Endothelial cell of umbilical vein (primary cell): ENCODE results near the gene SULF2. TPM values are rescaled to one million over a fixed set of nuclear protein-coding genes. Genes with fewer than 3 reads are reported as not detected.

ENCODE experiments used
- BruUV-seq: library from RNA; stranded (reverse); fragments of 400-500 nt; replicated peaks from 2 replicates; lab custom pipeline; 2021; lab: Mats Ljungman, UMichigan
- CTCF ChIA-PET: fragments of 300-600, 350-600 bp; sonication (Branson Sonifier 250); formaldehyde crosslinking; loops from one replicate; lab custom pipeline; 2021; ENCODE audit warnings: antibody characterized with exemption, inconsistent platforms; lab: Charles Lee
- POLR2A ChIA-PET: fragments of 300-600, 350-600 bp; sonication (Branson Sonifier 250); formaldehyde crosslinking; loops from one replicate; lab custom pipeline; 2021; ENCODE audit warnings: antibody characterized with exemption, inconsistent platforms; lab: Charles Lee
- DNase-seq: peaks from one replicate; pipeline ENCODE4 v3.0.0-alpha.2; 2011; ENCODE audit warnings: low read depth, low spot score
- FAIRE-seq: peaks from 2 replicates; lab custom pipeline; 2011; peaks lifted over from hg19 to GRCh38; lab: Jason Lieb, UNC
- H2AFZ ChIP-seq: 2 replicates; pipeline ENCODE4 v1.6.0; 2012; ENCODE audit warnings: low read depth, low read length, control low read depth, inconsistent platforms
- H3K27ac ChIP-seq: 2 replicates; pipeline ENCODE4 v1.5.1; 2011; ENCODE audit warnings: low read depth, mild to moderate bottlenecking, control low read depth, low read length, moderate library complexity; ENCODE audit not compliant: insufficient read depth
- H3K27me3 ChIP-seq, 2 experiments: 2 replicates each; pipeline versions ENCODE4 v1.6.0 to v1.6.1; 2011; ENCODE audit warnings: low read length in 2 of 2, mixed read lengths in 1 of 2; ENCODE audit not compliant: control insufficient read depth in 2 of 2, insufficient read depth in 2 of 2
- H3K36me3 ChIP-seq, 2 experiments: 2 replicates in 1 of 2; 3 replicates in 1 of 2; pipeline ENCODE4 v1.5.1; 2011; ENCODE audit warnings: low read length in 2 of 2, mild to moderate bottlenecking in 1 of 2, moderate library complexity in 1 of 2; ENCODE audit not compliant: control insufficient read depth in 2 of 2, insufficient read depth in 2 of 2; ENCODE audit errors: extremely low read depth in 1 of 2
- H3K4me1 ChIP-seq: 3 replicates; pipeline ENCODE4 v1.5.1; 2011; ENCODE audit warnings: mild to moderate bottlenecking, low read length; ENCODE audit not compliant: control insufficient read depth, insufficient read depth; ENCODE audit errors: extremely low read depth
- H3K4me2 ChIP-seq: 2 replicates; pipeline ENCODE4 v1.6.1; 2011; ENCODE audit warnings: low read length, control low read depth, mixed read lengths; ENCODE audit not compliant: insufficient read depth
- H3K4me3 ChIP-seq, 3 experiments: fragments of 200-600 bp in 1 of 3; sonication (generic), shearing (Covaris generic) in 1 of 3; replicated peaks in 1 of 3; 2 replicates each; pipeline ENCODE4 v1.5.1; 2011 to 2016; ENCODE audit warnings: control low read depth in 3 of 3, low read length in 3 of 3, mild to moderate bottlenecking in 2 of 3, inconsistent platforms in 1 of 3, low read depth in 1 of 3, moderate library complexity in 1 of 3; ENCODE audit not compliant: insufficient read depth in 1 of 3
- H3K79me2 ChIP-seq: 2 replicates; pipeline ENCODE4 v1.6.0; 2012; ENCODE audit warnings: low read length, inconsistent platforms; ENCODE audit not compliant: control insufficient read depth, insufficient read depth
- H3K9ac ChIP-seq: replicated peaks from 2 replicates; pipeline ENCODE3; 2011; ENCODE audit warnings: low read length, control low read depth; ENCODE audit not compliant: insufficient read depth; ENCODE audit errors: extremely low read depth
- H3K9me1 ChIP-seq: replicated peaks from 3 replicates; pipeline ENCODE4 v1.6.0; 2011; ENCODE audit warnings: mild to moderate bottlenecking, low read length; ENCODE audit not compliant: control insufficient read depth, insufficient read depth; ENCODE audit errors: extremely low read depth
- H3K9me3 ChIP-seq: replicated peaks from 2 replicates; pipeline ENCODE4 v1.5.1; 2012; ENCODE audit warnings: low read length, inconsistent platforms; ENCODE audit not compliant: control insufficient read depth, insufficient read depth
- H4K20me1 ChIP-seq: replicated peaks from 2 replicates; pipeline ENCODE3; 2011; ENCODE audit warnings: mild to moderate bottlenecking, low read length; ENCODE audit not compliant: control insufficient read depth, insufficient read depth; ENCODE audit errors: extremely low read depth
- EZH2 ChIP-seq: IDR thresholded peaks from 2 replicates; pipeline ENCODE4 v1.6.1; 2012; ENCODE audit warnings: borderline replicate concordance, low read depth, mild to moderate bottlenecking, moderate library complexity, low read length, inconsistent platforms; ENCODE audit not compliant: severe bottlenecking
- MYC ChIP-seq: IDR thresholded peaks from one replicate; pipeline ENCODE4 v1.6.1; 2011; ENCODE audit warnings: mild to moderate bottlenecking, low read depth, low read length
- POLR2A ChIP-seq: IDR thresholded peaks from 2 replicates; pipeline ENCODE4 v1.6.1; 2012; ENCODE audit warnings: low read depth, mild to moderate bottlenecking, control low read depth, low read length
- POLR2AphosphoS5 ChIP-seq: IDR thresholded peaks from 2 replicates; pipeline ENCODE4 v1.6.1; 2012; ENCODE audit warnings: low read depth, mild to moderate bottlenecking, control low read depth, low read length, moderate library complexity; ENCODE audit not compliant: insufficient read depth
- dilution Hi-C: fragments of 300-500 bp; cut with MboI; formaldehyde crosslinking; loops from one replicate; pipeline ENCODE4 v1.15.0; 2019; ENCODE audit warnings: low sequenced_read_pairs; ENCODE audit not compliant: extremely low pct_ligation_motif_present
- intact Hi-C: fragments of 100-400 bp; cut with micrococcal nuclease; formaldehyde crosslinking; loops from one replicate; pipeline ENCODE4 v1.10.0; 2022
- polyA plus RNA-seq, 4 experiments: library from polyadenylated mRNA; depleted of rRNA in 3 of 4; stranded (reverse) in 3 of 4; unstranded in 1 of 4; fragments of >200 nt; gene quantifications; 2 replicates each; pipeline versions ENCODE4 v1.2.1 to v1.2.3, GENCODE V29; 2011 to 2012; ENCODE audit warnings: missing spikeins in 1 of 4
- total RNA-seq: library from RNA; stranded (reverse); gene quantifications from 2 replicates; pipeline ENCODE4 v1.2.3, GENCODE V29; 2021
- TF ChIP-seq, protein P1 (sequence below), 2 donors: IDR thresholded peaks; 1 replicate in 1 of 2; 2 replicates in 1 of 2; pipeline ENCODE4 v1.5.1; 2011; ENCODE audit warnings: low read length in 2 of 2, mild to moderate bottlenecking in 2 of 2, moderate library complexity in 2 of 2, control low read depth in 1 of 2, inconsistent platforms in 1 of 2, low read depth in 1 of 2; ENCODE audit not compliant: insufficient read depth in 1 of 2; ENCODE audit errors: extremely low read depth in 1 of 2

The SULF2 gene
- total and polyA plus RNA-seq, 2 donors (not counting 3 experiments of a cell fraction or from before 2014, with no cell fraction given) = 58.5 to 160 TPM

DNA sequence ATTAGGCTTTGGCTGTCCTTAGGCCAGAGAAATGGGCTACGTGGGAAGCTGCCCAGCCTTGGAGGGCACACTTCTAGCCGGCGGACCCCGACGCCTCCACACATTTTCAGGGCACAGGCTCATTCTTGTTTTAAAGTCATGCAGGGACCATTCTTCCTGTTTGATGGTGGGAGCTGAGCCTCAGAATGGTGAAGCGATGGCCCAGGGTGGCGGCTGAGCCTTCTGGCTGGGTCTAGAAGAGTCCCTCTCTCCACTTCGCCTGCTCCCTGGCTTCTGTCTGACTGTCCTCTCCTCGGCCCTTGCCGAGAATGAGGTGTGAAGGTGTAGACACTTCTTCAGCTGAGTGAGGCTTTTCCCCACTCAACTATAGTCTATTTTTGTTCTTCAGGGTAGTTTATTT lies 114.4 kb downstream of the SULF2 start:
- ChIA-PET CTCF (interaction anchor here (15.4 kb wide), 1 partner anchor 949 kb away, joined by 302 read pairs; no protein-coding TSS in a partner anchor), POLR2A (no interaction called here)
- Histone ChIP-seq H3K9ac (no peak overlapping the region), H3K4me1 (no peaks in the 10 kb centered on the region), H3K79me2 (no peaks in the 10 kb centered on the region), H3K9me3 (no peaks in the 10 kb centered on the region), H3K36me3 (no peaks in the 10 kb centered on the region), H3K4me3 (no peak overlapping the region), H3K9me1 (no peaks in the 10 kb centered on the region), H4K20me1 (no peaks in the 10 kb centered on the region), H3K4me2 (no peak overlapping the region), H2AFZ (no peak overlapping the region), H3K27ac (no peak overlapping the region), H3K27me3 (no peaks in the 10 kb centered on the region)
- intact Hi-C loops = no loop called here
- FAIRE-seq = no peak
- no peak for DNase-seq
- dilution Hi-C loops = no loop called here
- BruUV-seq = no TSS peak
- TF ChIP-seq POLR2A (no peak), EZH2 (no peak), POLR2AphosphoS5 (no peak), MYC (no peak)
- TF ChIP-seq, protein P1, sequence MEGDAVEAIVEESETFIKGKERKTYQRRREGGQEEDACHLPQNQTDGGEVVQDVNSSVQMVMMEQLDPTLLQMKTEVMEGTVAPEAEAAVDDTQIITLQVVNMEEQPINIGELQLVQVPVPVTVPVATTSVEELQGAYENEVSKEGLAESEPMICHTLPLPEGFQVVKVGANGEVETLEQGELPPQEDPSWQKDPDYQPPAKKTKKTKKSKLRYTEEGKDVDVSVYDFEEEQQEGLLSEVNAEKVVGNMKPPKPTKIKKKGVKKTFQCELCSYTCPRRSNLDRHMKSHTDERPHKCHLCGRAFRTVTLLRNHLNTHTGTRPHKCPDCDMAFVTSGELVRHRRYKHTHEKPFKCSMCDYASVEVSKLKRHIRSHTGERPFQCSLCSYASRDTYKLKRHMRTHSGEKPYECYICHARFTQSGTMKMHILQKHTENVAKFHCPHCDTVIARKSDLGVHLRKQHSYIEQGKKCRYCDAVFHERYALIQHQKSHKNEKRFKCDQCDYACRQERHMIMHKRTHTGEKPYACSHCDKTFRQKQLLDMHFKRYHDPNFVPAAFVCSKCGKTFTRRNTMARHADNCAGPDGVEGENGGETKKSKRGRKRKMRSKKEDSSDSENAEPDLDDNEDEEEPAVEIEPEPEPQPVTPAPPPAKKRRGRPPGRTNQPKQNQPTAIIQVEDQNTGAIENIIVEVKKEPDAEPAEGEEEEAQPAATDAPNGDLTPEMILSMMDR (IDR thresholded peaks at IDR 0.05; ENCODE audit: extremely low read depth in 1 of 2, insufficient read depth in 1 of 2, low read depth in 1 of 2, low read length in 2 of 2) = no peak
